ENCODE measurements around the gene RNU1-4.
"Not testable (repeated sequence)": the region's sequence is repeated elsewhere in the genome, so short reads cannot be mapped to it uniquely, and the experiment has no call there.

Gene RNU1-4

GRCh38 chr1:16781033-16781432 is 40.7 kb downstream of the RNU1-4 start:
- H3K36me3 ChIP-seq (ENCODE audit: control insufficient read depth, low read depth, low read length); H3K9ac ChIP-seq (ENCODE audit: low read length); H3K27me3 ChIP-seq (ENCODE audit: control insufficient read depth, insufficient read depth, low read length); H3K4me1 ChIP-seq (ENCODE audit: control insufficient read depth, low read depth, low read length); H3K4me3 ChIP-seq (ENCODE audit: low read length); H3K9me3 ChIP-seq (ENCODE audit: control insufficient read depth, low read depth, low read length); H3K27ac ChIP-seq (ENCODE audit: low read length): not testable (repeated sequence)

- not testable (repeated sequence) for H3K9ac ChIP-seq (ENCODE audit: low read length); H3K4me1 ChIP-seq (ENCODE audit: control insufficient read depth, low read depth, low read length); H3K36me3 ChIP-seq (ENCODE audit: control insufficient read depth, low read depth, low read length); H3K9me3 ChIP-seq (ENCODE audit: control insufficient read depth, low read depth, low read length); H3K27me3 ChIP-seq (ENCODE audit: control insufficient read depth, insufficient read depth, low read length); H3K27ac ChIP-seq (ENCODE audit: low read length); H3K4me3 ChIP-seq (ENCODE audit: low read length)
Observed at GRCh38 chr1:16781625-16782024, 41.3 kb downstream of the RNU1-4 start.

DNA sequence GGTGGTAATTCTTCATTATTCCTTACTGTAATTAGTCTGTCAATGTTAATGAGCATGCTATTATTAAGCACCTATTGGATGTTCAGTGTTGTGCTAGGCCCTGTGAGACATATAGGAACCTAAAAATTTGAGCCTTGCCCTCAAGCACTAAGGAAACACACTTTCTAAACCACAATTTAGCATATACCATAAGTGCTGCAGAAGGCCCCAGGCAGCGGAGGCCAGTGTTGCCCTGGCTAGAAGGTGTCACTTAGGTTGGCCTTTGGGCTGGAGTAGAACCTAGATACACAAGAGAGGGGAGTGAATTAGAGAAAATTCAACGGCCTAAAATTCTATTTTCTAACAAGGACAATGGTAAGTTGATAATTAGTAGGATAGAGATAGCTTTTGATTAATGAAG is 44.6 kb downstream of the RNU1-4 start:
- H3K4me1 ChIP-seq (ENCODE audit: control insufficient read depth, low read depth, low read length); H3K27ac ChIP-seq (ENCODE audit: low read length); H3K9me3 ChIP-seq (ENCODE audit: control insufficient read depth, low read depth, low read length); H3K9ac ChIP-seq (ENCODE audit: low read length); H3K4me3 ChIP-seq (ENCODE audit: low read length); H3K27me3 ChIP-seq (ENCODE audit: control insufficient read depth, insufficient read depth, low read length); H3K36me3 ChIP-seq (ENCODE audit: control insufficient read depth, low read depth, low read length): not testable (repeated sequence)

DNA sequence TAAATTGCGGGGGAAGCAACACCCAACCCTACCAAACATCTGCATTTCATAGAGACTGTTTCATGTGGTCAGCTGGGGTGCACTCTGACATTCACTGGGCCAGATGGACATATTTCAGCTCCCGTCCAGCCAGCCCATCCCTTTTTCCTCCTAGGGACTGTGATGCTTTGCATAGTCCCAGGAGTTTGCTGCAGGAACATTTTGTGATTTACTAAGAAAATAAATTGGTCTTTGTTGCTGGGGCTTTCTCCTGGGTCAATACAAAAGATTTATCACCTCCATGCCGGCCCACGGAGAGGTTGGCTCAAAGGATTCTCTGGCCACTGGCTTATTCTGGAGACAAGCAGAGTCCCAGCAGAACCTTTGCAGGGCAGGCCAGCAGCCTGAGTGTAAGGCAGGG is 46.0 kb downstream of the RNU1-4 start:
- not testable (repeated sequence) for H3K9me3 ChIP-seq (ENCODE audit: control insufficient read depth, low read depth, low read length); H3K36me3 ChIP-seq (ENCODE audit: control insufficient read depth, low read depth, low read length); H3K9ac ChIP-seq (ENCODE audit: low read length); H3K27me3 ChIP-seq (ENCODE audit: control insufficient read depth, insufficient read depth, low read length); H3K27ac ChIP-seq (ENCODE audit: low read length); H3K4me1 ChIP-seq (ENCODE audit: control insufficient read depth, low read depth, low read length); H3K4me3 ChIP-seq (ENCODE audit: low read length)

DNA sequence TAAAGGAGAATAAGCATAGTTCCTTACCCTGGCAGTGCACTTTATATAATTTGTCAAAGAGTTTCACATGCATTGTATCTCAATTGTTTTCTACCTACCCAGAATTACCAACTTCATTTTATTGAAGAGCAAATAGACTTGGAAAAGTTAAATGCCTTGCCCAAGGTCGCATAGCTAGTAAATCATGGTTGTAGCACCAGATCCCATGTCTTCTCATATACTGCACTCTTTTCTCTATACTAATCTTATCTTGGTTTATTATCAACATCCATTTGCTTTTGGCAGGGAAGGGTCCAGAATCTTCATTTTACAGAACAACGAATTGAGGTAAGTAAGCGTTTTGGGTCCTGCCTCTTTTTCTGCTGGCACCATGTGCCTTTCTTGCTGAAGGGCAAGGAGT is 46.9 kb downstream of the RNU1-4 start:
- H3K36me3 ChIP-seq (ENCODE audit: control insufficient read depth, low read depth, low read length); H3K4me3 ChIP-seq (ENCODE audit: low read length); H3K27me3 ChIP-seq (ENCODE audit: control insufficient read depth, insufficient read depth, low read length); H3K4me1 ChIP-seq (ENCODE audit: control insufficient read depth, low read depth, low read length); H3K9ac ChIP-seq (ENCODE audit: low read length); H3K9me3 ChIP-seq (ENCODE audit: control insufficient read depth, low read depth, low read length); H3K27ac ChIP-seq (ENCODE audit: low read length): not testable (repeated sequence)

GRCh38 chr1:16787711-16788110 is 47.4 kb downstream of the RNU1-4 start:
- not testable (repeated sequence) for H3K27me3 ChIP-seq (ENCODE audit: control insufficient read depth, insufficient read depth, low read length); H3K4me3 ChIP-seq (ENCODE audit: low read length); H3K4me1 ChIP-seq (ENCODE audit: control insufficient read depth, low read depth, low read length); H3K27ac ChIP-seq (ENCODE audit: low read length); H3K9ac ChIP-seq (ENCODE audit: low read length); H3K9me3 ChIP-seq (ENCODE audit: control insufficient read depth, low read depth, low read length); H3K36me3 ChIP-seq (ENCODE audit: control insufficient read depth, low read depth, low read length)
